ENCODE results near the gene MAPK8IP3. TPM values are rescaled to one million over a fixed set of nuclear protein-coding genes. Genes with fewer than 3 reads are reported as not detected.

Gene MAPK8IP3
- polyA plus RNA-seq, 3 donors = 1.1 to 185 (median 2.1) TPM

GRCh38 chr16:1782408-1783264 lies 76.6 kb downstream of the MAPK8IP3 start, which contains the start of the genes NUBP2 and SPSB3:
TSS of gene NUBP2 (plus strand) at chr16:1782960. CDS start at chr16:1783021, 61 bp downstream.
TSS of gene SPSB3 (minus strand) at chr16:1782571. CDS start at chr16:1781483, 1,088 bp downstream.
- under 1% methylated on average over 102 of the region's 102 CpGs for WGBS (ENCODE audit: insufficient coverage)
- peak within 1 kb of the TSS; percentile 66 to 94 (median 85) for H3K4me3 ChIP-seq (replicated peaks in 1 of 3; ENCODE audit: low read depth in 2 of 3, low read length in 3 of 3)
- H4K20me1 ChIP-seq (ENCODE audit: insufficient read depth, low read length) = peaks cover 72% of the 10 kb centered on the region
- H3K79me2 ChIP-seq (ENCODE audit: insufficient read depth, low read length) = peaks cover 61% of the 10 kb centered on the region
- H3K27me3 Mint-ChIP-seq (ENCODE audit: low read depth in 3 of 3) = no peaks in the 10 kb centered on the region
- H3K9me3 ChIP-seq (replicated peaks in 1 of 2; ENCODE audit: control insufficient read depth in 1 of 2, insufficient read depth in 1 of 2, low read length in 2 of 2) = no peaks in the 10 kb centered on the region
- H3K4me1 Mint-ChIP-seq = peaks cover 27% of the 10 kb centered on the region
- H3K36me3 ChIP-seq (replicated peaks in 1 of 2; ENCODE audit: control insufficient read depth in 1 of 2, insufficient read depth in 2 of 2, low read length in 2 of 2) = peaks cover 23 to 27% of the 10 kb centered on the region in 2 donors
- peak within 1 kb of the TSS; percentile 52 to 83 for H3K27ac ChIP-seq (ENCODE audit: low read depth in 1 of 2, low read length in 2 of 2)
- peak within 1 kb of the TSS; percentile 88 for H3K4me2 ChIP-seq (replicated peaks; ENCODE audit: extremely low read depth, low read length, poor library complexity, severe bottlenecking)
- peak within 1 kb of the TSS; percentile 83 for H2AFZ ChIP-seq (ENCODE audit: insufficient read depth, low read depth, low read length, poor library complexity, severe bottlenecking)
- H3K4me3 Mint-ChIP-seq = peak within 1 kb of the TSS; percentile 87 to 93
- DNase-seq = peak; percentile 100
- peak within 1 kb of the TSS; percentile 84 for H3K9ac ChIP-seq (ENCODE audit: insufficient read depth, low read length, poor library complexity, severe bottlenecking)
- no peaks in the 10 kb centered on the region for H3K9me3 Mint-ChIP-seq
- H3K36me3 Mint-ChIP-seq = peaks cover 12 to 45% of the 10 kb centered on the region in 2 donors
- no peak for TF ChIP-seq CTCF (IDR thresholded peaks at IDR 0.05)
- H3K27ac Mint-ChIP-seq = peak within 1 kb of the TSS; percentile 82 to 95 (median 86)
- no peaks in the 10 kb centered on the region for H3K27me3 ChIP-seq (ENCODE audit: control insufficient read depth in 2 of 2, insufficient read depth in 2 of 2, low read length in 2 of 2)
- H3K4me1 ChIP-seq (ENCODE audit: control insufficient read depth in 1 of 2, insufficient read depth in 2 of 2, low read length in 2 of 2) = peaks cover 25 to 33% of the 10 kb centered on the region in 2 donors
- intact Hi-C loops (cut with micrococcal nuclease) = loop anchor here (1.0 to 10.0 kb wide), 7 partner anchors 9 to 358 kb away; partner anchors contain the start of genes FAHD1 (in 2 of the 2), HAGH (in 2 of the 2), MAPK8IP3 (in 1 of the 2) and MRPS34 (in 1 of the 2)

- no peaks in the 10 kb centered on the region for H3K27me3 ChIP-seq (ENCODE audit: control insufficient read depth in 2 of 2, insufficient read depth in 2 of 2, low read length in 2 of 2)
- H3K9me3 ChIP-seq (replicated peaks in 1 of 2; ENCODE audit: control insufficient read depth in 1 of 2, insufficient read depth in 1 of 2, low read length in 2 of 2) = no peaks in the 10 kb centered on the region
- Mint-ChIP-seq H3K27ac (peak overlapping the region in 2 of 7 donors; percentile 50 to 68), H3K4me1 (peaks cover 25% of the 10 kb centered on the region), H3K36me3 (peaks cover 16 to 53% of the 10 kb centered on the region in 2 donors), H3K4me3 (no peak overlapping the region), H3K27me3 (ENCODE audit: low read depth in 3 of 3) (no peaks in the 10 kb centered on the region), H3K9me3 (no peaks in the 10 kb centered on the region)
- no peak for DNase-seq
- H3K9ac ChIP-seq (ENCODE audit: insufficient read depth, low read length, poor library complexity, severe bottlenecking) = no peak overlapping the region
- H4K20me1 ChIP-seq (ENCODE audit: insufficient read depth, low read length) = peaks cover 52% of the 10 kb centered on the region
- H2AFZ ChIP-seq (ENCODE audit: insufficient read depth, low read depth, low read length, poor library complexity, severe bottlenecking) = no peak overlapping the region
- intact Hi-C loops (cut with micrococcal nuclease) = loop anchor here (5.0 to 10.0 kb wide), 4 partner anchors 42 to 360 kb away; partner anchors contain the start of genes FAHD1 (in 1 of the 2), HAGH (in 1 of the 2), MAPK8IP3 (in 1 of the 2) and NTHL1 (in 1 of the 2)
- WGBS (ENCODE audit: insufficient coverage) = 97% methylated on average over 20 of the region's 26 CpGs
- no peak overlapping the region for H3K4me2 ChIP-seq (replicated peaks; ENCODE audit: extremely low read depth, low read length, poor library complexity, severe bottlenecking)
- peaks cover 25 to 33% of the 10 kb centered on the region in 2 donors for H3K4me1 ChIP-seq (ENCODE audit: control insufficient read depth in 1 of 2, insufficient read depth in 2 of 2, low read length in 2 of 2)
- peaks cover 37% of the 10 kb centered on the region in 2 donors for H3K36me3 ChIP-seq (replicated peaks in 1 of 2; ENCODE audit: control insufficient read depth in 1 of 2, insufficient read depth in 2 of 2, low read length in 2 of 2)
- H3K4me3 ChIP-seq (replicated peaks in 1 of 3; ENCODE audit: low read depth in 2 of 3, low read length in 3 of 3) = no peak overlapping the region
- no peak overlapping the region for H3K27ac ChIP-seq (ENCODE audit: low read depth in 1 of 2, low read length in 2 of 2)
- H3K79me2 ChIP-seq (ENCODE audit: insufficient read depth, low read length) = peaks cover 55% of the 10 kb centered on the region
- no peak for TF ChIP-seq CTCF (IDR thresholded peaks at IDR 0.05)
Observed at GRCh38 chr16:1784977-1785845, 79.2 kb downstream of the MAPK8IP3 start.
